Stimulated activated CD8-positive, alpha-beta memory T cell treated with anti-CD3 and anti-CD28 coated beads, Interleukin-4, amount 100 ng/mL, for 48 hours (primary cell): ENCODE results near the gene SGK2.

Experiments
- DNase-seq: peaks from one replicate; pipeline ENCODE4 v3.0.0-alpha.2; 2020

SGK2 gene

GRCh38 chr20:43631598-43631997 lies 72.8 kb downstream of the SGK2 start:
- no peak for DNase-seq
